ENCODE measurements around the gene ZNF32.

- TF ChIP-seq CTCF (IDR thresholded peaks at IDR 0.05; ENCODE audit: insufficient read depth, low read length) (no peak), POLR2AphosphoS5 (IDR thresholded peaks at IDR 0.05; ENCODE audit: low read depth) (no peak)
Measured at GRCh38 chr10:43681721-43682120, 33.0 kb upstream of the ZNF32 start.
